COLO668 (cell line): Measurements from ENCODE around the gene LDLRAD4.

Experiments used
- DNase-seq: peaks from one replicate; lab custom pipeline; 2025; ENCODE audit not compliant: unreplicated experiment; lab: John Stamatoyannopoulos, UW

The LDLRAD4 gene

DNA sequence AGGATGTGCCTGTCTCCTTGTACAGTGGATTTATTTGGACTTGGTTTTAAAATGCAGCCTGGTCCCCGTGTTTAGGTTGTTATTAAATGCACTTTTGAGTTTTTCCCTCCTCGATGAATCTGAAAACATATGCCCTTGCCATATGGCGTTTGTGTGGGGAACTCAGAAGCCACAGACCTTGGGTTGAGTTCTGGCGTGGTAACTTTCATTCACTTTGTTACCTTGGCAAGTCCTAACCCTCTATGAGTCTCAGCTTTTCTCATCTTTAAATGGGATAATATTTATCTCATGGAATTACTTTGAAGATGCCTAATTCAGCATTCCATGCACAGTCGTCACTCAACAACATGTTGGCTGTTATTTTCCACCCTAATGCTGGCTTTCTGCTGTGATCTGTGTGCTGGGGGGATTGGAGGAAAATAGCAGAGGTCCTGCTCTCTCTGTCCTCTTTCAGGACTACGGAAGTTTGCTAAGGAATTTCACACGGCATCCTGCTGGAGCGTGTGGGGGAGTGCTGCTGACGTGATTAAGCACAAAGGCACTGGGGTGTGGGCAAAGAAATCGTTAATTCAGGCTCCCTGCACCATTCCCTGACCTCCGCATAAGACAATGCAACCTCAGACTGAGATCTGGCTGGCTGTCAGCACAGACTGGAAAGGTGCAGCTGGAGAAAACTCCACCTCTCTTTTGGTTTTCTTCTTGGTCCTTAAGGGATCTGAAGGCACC is 61.7 kb downstream of the LDLRAD4 start:
- DNase-seq: no peak

GRCh38 chr18:13281406-13281805 is 62.8 kb downstream of the LDLRAD4 start:
- no peak for DNase-seq

DNA sequence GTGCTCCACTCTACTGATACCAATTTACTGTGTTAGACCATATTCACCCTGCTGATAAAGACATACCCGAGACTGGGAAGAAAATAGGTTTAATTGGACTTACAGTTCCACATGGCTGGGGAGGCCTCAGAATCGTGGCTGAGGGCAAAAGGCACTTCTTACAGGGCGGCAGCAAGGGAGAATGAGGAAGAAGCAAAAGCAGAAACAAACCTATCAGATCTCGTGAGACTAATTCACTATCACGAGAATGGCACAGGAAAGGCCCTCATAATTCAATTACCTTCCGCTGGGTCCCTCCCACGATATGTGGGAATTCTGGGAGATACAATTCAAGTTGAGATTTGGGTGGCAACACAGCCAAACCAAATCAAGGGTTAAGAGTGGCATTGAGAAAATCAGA is 65.2 kb downstream of the LDLRAD4 start:
- no peak for DNase-seq

DNA sequence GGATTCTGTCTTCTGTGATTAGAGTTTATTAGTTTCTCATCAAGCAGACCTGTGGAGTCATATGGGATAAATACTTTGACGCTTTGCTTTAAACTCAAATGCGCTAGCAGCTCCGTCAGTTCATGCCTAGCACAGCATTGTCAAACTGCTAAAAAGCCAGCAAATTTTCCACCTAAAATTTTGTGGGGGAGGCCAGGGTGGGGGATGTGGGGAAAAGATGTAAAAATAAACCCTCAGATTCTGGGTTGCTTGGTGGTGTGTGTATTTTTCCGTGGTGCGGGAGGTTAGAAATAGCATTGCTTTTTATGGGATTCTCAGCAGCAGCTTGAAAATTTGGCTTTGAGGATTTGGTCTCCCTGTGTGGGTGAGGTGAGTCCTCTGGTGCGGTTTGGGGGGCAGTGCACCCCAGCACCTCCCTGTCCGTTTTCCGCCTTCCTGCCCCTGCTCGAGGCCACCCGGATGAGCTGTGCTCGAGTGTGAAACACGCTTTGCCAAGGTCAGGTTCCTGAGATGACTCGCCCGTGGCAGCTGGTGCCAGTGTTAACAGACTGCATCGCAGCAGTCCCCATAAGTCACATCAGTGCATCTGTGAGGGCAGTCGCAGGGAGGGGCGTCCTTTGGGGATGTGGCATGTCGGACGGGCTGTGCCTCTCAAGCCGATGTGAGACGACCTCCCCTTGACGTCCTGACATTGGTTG is 65.9 kb downstream of the LDLRAD4 start:
- DNase-seq: no peak

DNA sequence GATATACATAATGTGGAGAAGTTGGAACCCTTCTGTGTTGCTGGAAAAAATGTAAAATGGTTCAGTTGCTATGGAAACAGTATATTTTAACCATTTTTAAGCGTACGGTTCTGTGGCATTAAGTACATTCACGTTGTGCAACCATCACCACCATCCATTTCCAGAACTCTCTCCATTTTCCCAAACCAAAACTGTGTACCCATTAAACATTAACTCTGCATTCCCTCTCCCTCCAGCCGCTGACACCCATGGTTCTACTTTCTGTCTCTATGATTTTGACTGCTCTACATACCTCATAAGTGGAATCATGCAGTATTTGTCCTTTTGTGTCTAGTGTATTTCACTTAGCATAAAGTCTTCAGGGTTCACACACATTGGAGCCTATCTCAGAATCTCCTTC is 67.3 kb downstream of the LDLRAD4 start:
- DNase-seq: no peak

DNA sequence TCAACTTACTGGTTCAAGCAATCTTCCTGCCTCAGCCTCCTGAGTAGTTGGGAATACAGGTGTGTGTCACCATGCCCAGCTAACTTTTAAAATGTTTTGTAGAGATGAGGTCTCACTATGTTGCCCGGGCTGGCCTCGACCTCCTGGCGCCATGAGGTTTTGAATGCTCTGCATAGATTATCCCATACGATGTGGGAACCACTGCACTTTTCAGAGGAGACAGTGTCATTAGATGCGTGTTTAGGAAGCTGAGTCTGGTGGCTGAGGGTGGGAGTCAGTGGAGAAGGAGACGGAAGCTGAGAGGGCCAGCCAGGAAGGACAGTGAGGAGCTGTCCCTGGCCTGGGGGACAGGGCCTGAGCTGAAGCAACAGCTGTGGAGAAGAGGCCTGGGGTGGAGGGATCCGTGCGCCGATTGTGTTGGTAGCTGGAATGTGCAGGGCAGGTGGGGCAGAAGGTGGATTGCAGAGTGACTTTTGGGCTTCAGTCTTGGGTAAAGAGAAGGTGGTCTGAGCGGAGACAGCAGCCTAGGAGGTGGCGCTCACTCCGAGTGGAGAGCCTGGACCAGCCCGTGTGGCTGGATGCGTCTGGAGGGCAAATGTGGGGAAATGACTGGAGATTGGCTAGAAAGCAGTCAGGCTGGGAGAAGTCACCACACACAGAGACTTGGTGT is 68.0 kb downstream of the LDLRAD4 start:
- no peak for DNase-seq

- no peak for DNase-seq
Observed at GRCh38 chr18:13287372-13287771, 68.8 kb downstream of the LDLRAD4 start.

GRCh38 chr18:13288509-13289133 is 70.1 kb downstream of the LDLRAD4 start:
- DNase-seq: no peak

DNA sequence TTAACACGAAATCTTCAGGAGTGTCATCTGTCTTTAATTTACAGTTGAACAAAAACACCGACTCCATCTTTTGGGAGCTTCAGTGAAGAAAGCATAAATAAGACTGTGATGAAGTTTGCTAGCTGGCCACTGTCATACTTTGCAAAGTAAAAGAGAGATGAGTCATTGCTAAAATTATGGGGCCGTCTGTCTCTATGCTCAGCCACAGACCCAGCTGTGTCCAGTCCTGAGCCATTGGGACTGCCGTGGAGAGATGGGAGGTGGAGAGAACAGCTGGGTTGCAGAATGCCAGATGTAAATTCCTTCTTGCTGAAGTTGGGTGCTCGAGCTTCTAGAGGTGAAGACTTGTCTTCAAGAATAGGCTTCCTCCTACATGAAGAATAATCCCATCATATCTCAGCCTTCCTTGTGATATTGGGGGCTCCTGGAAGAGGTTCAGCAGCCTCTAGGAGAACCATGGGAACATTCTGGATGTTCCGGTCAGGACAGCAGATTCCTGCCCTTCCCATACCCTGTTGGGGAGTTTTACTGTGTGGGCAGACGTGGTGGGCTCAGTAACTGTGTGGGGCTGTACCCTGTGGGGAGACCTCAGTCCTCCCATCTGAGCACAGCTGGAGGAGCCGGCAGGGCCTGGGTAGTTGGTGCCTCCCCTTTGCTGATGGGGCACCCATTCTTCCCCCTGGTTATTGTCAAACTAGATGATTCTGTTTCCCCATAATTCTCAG is 71.1 kb downstream of the LDLRAD4 start:
- DNase-seq: no peak

- DNase-seq: no peak
Observed at GRCh38 chr18:13290856-13291271, 72.3 kb downstream of the LDLRAD4 start.

DNA sequence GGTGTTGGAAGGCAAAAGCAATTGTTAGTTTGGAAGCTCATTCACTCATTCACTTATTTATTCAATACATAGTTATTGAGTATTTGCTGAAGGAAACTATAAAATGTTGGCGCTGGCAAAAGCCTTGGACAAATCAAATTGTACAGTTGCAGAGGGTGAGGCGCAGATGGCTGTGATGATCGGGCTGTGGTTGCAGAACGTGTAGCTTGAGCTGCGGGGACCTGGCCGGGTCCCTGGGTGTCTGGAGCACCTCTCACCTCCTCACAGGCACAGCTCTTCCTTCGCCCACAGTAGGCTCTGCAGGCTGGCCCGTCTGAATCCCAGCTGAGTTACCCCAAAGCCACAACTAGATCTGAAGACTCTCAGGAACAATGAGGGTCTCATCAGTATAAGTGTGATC is 72.7 kb downstream of the LDLRAD4 start:
- no peak for DNase-seq

DNA sequence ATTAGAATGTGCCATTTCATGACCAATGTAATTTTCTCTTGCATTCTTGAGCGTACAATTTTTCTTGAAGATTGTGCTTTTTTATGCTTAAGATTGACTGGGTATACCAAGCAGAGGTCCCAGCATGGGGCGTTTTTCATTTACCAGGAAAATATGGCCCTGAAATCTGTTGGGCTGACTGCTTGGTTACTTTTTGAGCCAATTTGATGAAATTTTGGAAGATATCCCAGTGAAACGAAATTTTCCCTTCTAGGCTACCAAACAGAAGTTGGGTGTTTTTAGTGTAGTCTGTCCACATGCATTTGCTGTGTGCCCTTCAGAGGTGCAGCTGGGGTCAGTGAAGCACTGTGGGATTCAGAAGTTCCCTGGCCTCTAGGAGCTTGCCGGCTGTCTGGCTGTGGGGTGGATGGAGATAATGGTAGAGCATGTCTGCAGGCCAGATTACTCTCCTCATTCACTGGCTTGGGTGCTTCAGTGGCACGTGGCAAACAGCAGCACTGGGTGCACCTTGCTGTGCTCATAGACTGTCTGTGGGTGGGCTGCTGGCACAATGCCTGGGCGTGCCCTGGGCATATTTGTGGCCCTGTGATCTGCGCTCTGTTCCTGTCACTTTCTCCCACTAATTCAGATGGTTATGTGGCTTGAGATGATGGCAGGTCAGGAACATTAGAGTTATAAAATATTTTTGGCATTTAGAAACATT is 73.3 kb downstream of the LDLRAD4 start:
- DNase-seq: no peak

- DNase-seq: no peak
Observed at GRCh38 chr18:13292736-13293135, 74.2 kb downstream of the LDLRAD4 start.

GRCh38 chr18:13294309-13294708 is 75.7 kb downstream of the LDLRAD4 start:
- no peak for DNase-seq

DNA sequence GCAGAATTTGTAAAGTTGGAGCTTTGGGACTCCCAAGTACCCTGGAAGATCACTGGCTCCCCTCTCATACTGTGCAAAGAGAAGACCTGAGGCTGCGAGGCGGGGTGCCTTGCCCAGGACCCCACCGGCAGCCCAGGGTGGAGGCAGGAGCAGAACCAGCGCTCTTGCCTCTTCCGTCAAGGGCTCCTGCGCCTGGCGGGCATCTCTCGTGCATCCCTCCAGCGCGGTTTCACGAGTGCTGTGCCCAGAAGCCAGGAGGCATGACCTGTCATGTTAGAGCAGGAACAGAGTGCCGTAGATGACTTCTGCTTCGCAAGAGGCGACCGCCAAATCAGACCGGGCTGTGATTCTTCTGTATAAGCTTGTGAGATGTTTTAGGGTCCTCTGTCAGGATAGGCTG is 77.3 kb downstream of the LDLRAD4 start:
- DNase-seq: no peak

DNA sequence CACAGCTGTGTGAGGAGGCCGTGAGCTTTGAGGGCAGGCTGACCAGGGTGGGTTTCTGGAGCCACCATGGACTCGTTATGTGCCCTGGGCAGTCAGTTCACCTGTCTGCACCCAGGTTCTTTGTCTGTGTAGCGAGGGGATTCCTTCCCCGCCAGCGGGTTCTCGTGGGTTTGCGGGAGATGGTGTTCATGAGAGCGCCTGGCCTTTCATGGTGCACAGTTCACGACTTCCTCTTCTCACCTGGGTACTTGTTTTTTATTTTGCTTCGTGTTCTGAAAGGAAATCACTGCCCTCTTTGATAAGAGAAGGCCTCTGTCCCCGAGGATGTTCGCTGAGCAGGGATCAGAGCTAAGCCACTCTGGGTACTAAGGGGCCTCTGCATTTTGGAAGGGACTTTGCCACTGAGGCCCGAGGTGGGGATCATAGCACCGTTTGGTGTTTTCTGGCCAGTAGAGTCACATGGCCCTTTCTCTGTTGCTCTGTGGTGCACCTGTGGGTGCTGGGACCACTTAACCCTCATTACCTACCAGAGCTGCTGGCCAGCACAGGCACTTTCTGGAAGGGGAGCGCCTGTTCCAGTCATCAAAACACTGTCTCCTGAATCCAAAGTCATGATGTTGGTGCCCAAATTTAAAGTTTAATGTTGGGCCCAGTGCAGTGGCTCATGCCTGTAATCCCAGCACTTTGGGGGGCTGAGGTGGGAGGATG is 78.5 kb downstream of the LDLRAD4 start:
- DNase-seq: no peak

GRCh38 chr18:13298262-13298661 is 79.7 kb downstream of the LDLRAD4 start:
- no peak for DNase-seq

DNA sequence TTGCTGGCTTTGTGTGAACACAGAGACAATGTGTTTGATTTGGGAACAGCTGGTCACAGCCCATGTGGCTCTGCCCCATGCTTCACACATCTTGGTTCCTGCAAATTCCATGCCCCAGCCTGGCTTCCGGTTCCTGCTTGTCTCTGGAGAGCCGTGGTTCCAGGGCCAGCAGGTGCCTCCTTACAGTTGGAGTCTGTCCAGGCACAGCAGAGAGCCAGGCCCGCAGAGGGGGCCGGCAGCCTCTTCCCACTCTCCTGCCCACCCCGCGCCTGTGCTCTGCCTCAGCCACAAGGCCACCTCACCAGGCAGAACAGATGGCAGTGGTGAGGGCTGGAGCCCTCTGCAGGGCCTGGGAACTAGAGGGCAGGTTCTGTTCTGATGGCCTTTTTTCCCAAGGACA is 81.5 kb downstream of the LDLRAD4 start:
- DNase-seq: peak; percentile 59

GRCh38 chr18:13300796-13301195 is 82.2 kb downstream of the LDLRAD4 start:
- no peak for DNase-seq

DNA sequence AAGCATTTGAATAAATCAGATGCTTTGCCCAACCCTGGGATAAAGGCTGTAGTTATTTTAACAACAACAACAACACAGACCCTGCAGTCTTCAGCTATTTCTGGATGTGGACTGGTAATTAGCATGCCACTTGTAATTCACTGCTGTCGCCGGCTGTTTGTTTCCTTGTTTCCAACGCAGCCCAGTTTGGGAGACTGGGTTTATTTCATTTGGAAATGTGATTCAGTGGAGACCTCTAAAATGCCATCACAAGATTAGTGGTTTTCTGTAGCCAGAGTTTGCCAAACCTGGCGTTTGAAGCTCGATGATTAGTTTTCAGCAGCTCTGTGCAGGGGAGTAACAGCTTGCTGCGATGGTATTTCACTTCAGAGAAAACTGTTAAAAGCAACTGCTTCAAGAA is 83.5 kb downstream of the LDLRAD4 start:
- DNase-seq: no peak
